HG02678 (cell line): ENCODE measurements around the gene OTUD1.
A peak's percentile ranks its signal among the peaks of the same experiment; 100 is the strongest.
"Not testable (repeated sequence)": the region's sequence is repeated elsewhere in the genome, so short reads cannot be mapped to it uniquely, and the experiment has no call there.

Experiments used
- ATAC-seq: cut with Tn5 transposase; IDR thresholded peaks from one replicate; pipeline ENCODE4 v1.9.1; 2021; ENCODE audit warnings: mild to moderate bottlenecking, moderate library complexity; ENCODE audit not compliant: unreplicated experiment

The OTUD1 gene

GRCh38 chr10:23438547-23439451 lies at the start of gene OTUD1:
Gene OTUD1, plus strand, starts transcription at chr10:23439075. Its CDS starts 383 bp downstream, at chr10:23439458.
- peak; percentile 85 for ATAC-seq

- not testable (repeated sequence) for ATAC-seq
Measured at GRCh38 chr10:23390408-23390807, 48.5 kb upstream of the OTUD1 start.

GRCh38 chr10:23390809-23391208 lies 48.1 kb upstream of the OTUD1 start:
- ATAC-seq: no peak

GRCh38 chr10:23391821-23392220 lies 47.1 kb upstream of the OTUD1 start:
- no peak for ATAC-seq

- no peak for ATAC-seq
Measured at GRCh38 chr10:23395017-23395416, 43.9 kb upstream of the OTUD1 start.

GRCh38 chr10:23396695-23397094 lies 42.2 kb upstream of the OTUD1 start:
- ATAC-seq: no peak

- ATAC-seq: no peak
Measured at GRCh38 chr10:23399701-23400144, 39.2 kb upstream of the OTUD1 start.

- ATAC-seq: no peak
Measured at GRCh38 chr10:23402856-23403255, 36.0 kb upstream of the OTUD1 start.

- no peak for ATAC-seq
Measured at GRCh38 chr10:23403278-23403677, 35.6 kb upstream of the OTUD1 start.

- ATAC-seq: no peak
Measured at GRCh38 chr10:23403719-23404118, 35.2 kb upstream of the OTUD1 start.

GRCh38 chr10:23404461-23404980 lies 34.4 kb upstream of the OTUD1 start:
- ATAC-seq: no peak

- no peak for ATAC-seq
Measured at GRCh38 chr10:23405540-23405939, 33.3 kb upstream of the OTUD1 start.

- no peak for ATAC-seq
Measured at GRCh38 chr10:23406409-23406808, 32.5 kb upstream of the OTUD1 start.

- no peak for ATAC-seq
Measured at GRCh38 chr10:23408330-23408976, 30.4 kb upstream of the OTUD1 start.

- no peak for ATAC-seq
Measured at GRCh38 chr10:23412223-23412622, 26.7 kb upstream of the OTUD1 start.

- ATAC-seq: peak; percentile 83
Measured at GRCh38 chr10:23413629-23414089, 25.2 kb upstream of the OTUD1 start.

GRCh38 chr10:23414658-23415057 lies 24.2 kb upstream of the OTUD1 start:
- no peak for ATAC-seq

GRCh38 chr10:23417254-23417653 lies 21.6 kb upstream of the OTUD1 start:
- no peak for ATAC-seq

GRCh38 chr10:23418051-23418681 lies 20.7 kb upstream of the OTUD1 start:
- no peak for ATAC-seq

GRCh38 chr10:23419201-23419600 lies 19.7 kb upstream of the OTUD1 start:
- ATAC-seq: no peak

GRCh38 chr10:23419655-23420329 lies 19.1 kb upstream of the OTUD1 start:
- ATAC-seq: no peak
